ENCODE measurements around the gene CALML5.

Gene CALML5

GRCh38 chr10:5461914-5462840 is 37.2 kb downstream of the CALML5 start:
- H3K4me1 ChIP-seq (ENCODE audit: control extremely low read depth in 1 of 4, control insufficient read depth in 4 of 4, insufficient read depth in 4 of 4, low read length in 3 of 4), result peaks cover 0 to 15% (median 11%) of the 10 kb centered on the region in 4 experiments
- WGBS (ENCODE audit: insufficient coverage), result 76% methylated on average over 17 of the region's 17 CpGs
- no peaks in the 10 kb centered on the region for H3K27me3 ChIP-seq (replicated peaks in 2 of 5; ENCODE audit: control insufficient read depth in 4 of 5, insufficient read depth in 5 of 5, low read length in 4 of 5)
- no peak overlapping the region for H3K4me3 ChIP-seq (ENCODE audit: control insufficient read depth in 1 of 7, extremely low read depth in 1 of 7, insufficient read depth in 4 of 7, low read depth in 2 of 7, low read length in 6 of 7)
- peaks cover 0 to 33% (median 15%) of the 10 kb centered on the region in 4 experiments for H3K36me3 ChIP-seq (ENCODE audit: control insufficient read depth in 4 of 4, insufficient read depth in 4 of 4, low read length in 3 of 4)
- H3K9me3 ChIP-seq (ENCODE audit: control extremely low read depth in 1 of 5, control insufficient read depth in 4 of 5, insufficient read depth in 2 of 5, low read depth in 1 of 5, low read length in 4 of 5), result no peaks in the 10 kb centered on the region
- POLR2A ChIA-PET, result interaction anchor here (0.6 to 1.1 kb wide), 2 partner anchors 16 to 18 kb away, joined by 3 read pairs; no protein-coding TSS in a partner anchor
- H3K27ac ChIP-seq (ENCODE audit: insufficient read depth in 1 of 2, low read depth in 1 of 2, low read length in 2 of 2, poor library complexity in 1 of 2, severe bottlenecking in 2 of 2), result peak overlapping the region in 1 of 2 experiments; percentile 76
- DNase-seq, result peak in 2 of 3 donors; percentile 56 to 67
- CTCF ChIA-PET, result interaction anchor here (0.8 to 3.5 kb wide), 9 partner anchors 14 to 161 kb away, joined by 3 to 15 read pairs (median 3); no protein-coding TSS in a partner anchor

GRCh38 chr10:5461203-5461588 is 38.2 kb downstream of the CALML5 start:
- POLR2A ChIA-PET, result interaction anchor here (1.1 kb wide), 1 partner anchor 15 kb away, joined by 3 read pairs; no protein-coding TSS in a partner anchor
- CTCF ChIA-PET, result interaction anchor here (0.8 to 3.5 kb wide), 7 partner anchors 11 to 162 kb away, joined by 3 to 15 read pairs (median 3); no protein-coding TSS in a partner anchor
- no peak for DNase-seq
- no peaks in the 10 kb centered on the region for H3K9me3 ChIP-seq (ENCODE audit: control extremely low read depth in 1 of 5, control insufficient read depth in 4 of 5, insufficient read depth in 2 of 5, low read depth in 1 of 5, low read length in 4 of 5)
- peak overlapping the region in 1 of 2 experiments; percentile 76 for H3K27ac ChIP-seq (ENCODE audit: insufficient read depth in 1 of 2, low read depth in 1 of 2, low read length in 2 of 2, poor library complexity in 1 of 2, severe bottlenecking in 2 of 2)
- H3K4me3 ChIP-seq (ENCODE audit: control insufficient read depth in 1 of 7, extremely low read depth in 1 of 7, insufficient read depth in 4 of 7, low read depth in 2 of 7, low read length in 6 of 7), result no peak overlapping the region
- H3K27me3 ChIP-seq (replicated peaks in 2 of 5; ENCODE audit: control insufficient read depth in 4 of 5, insufficient read depth in 5 of 5, low read length in 4 of 5), result no peaks in the 10 kb centered on the region
- WGBS (ENCODE audit: insufficient coverage), result 100% methylated on average over 2 of the region's 4 CpGs
- peaks cover 1 to 41% (median 23%) of the 10 kb centered on the region in 4 experiments for H3K36me3 ChIP-seq (ENCODE audit: control insufficient read depth in 4 of 4, insufficient read depth in 4 of 4, low read length in 3 of 4)
- peaks cover 0 to 9% (median 8%) of the 10 kb centered on the region in 4 experiments for H3K4me1 ChIP-seq (ENCODE audit: control extremely low read depth in 1 of 4, control insufficient read depth in 4 of 4, insufficient read depth in 4 of 4, low read length in 3 of 4)

DNA sequence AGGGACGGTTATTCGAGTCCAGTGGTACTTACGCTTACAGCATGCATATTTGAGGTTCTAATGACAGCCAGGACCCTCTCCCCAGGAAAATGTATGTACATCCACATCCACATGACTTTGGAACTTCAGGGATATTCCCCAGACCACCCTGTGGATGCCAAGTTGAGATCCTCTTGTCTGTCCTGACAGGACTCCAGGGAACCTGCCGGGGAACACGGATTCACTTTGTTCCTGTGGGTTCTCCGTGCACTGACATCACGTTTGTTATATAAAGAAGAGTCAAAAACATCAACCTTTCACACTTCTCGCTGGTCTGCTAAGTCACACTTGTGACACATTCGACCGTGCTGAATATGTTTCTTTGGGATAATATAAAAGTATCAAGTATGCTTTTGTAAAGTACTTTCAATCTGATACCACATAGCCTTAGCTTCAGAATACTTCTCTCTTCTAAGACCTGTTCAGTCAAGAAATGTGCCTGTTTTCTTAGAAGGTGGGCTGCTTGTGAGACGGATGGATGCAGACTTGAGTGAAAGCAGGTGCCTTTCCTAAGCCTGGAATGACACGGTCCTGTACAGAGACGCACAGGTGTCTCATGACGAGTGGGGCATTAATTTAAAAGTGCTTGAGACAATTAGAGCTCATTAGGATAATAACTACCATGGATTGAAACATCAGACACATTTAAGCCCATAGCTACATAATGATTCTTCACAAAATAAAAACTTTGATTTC is 38.7 kb downstream of the CALML5 start:
- 98% methylated on average over 6 of the region's 14 CpGs for WGBS (ENCODE audit: insufficient coverage)
- H3K27me3 ChIP-seq (replicated peaks in 2 of 5; ENCODE audit: control insufficient read depth in 4 of 5, insufficient read depth in 5 of 5, low read length in 4 of 5), result no peaks in the 10 kb centered on the region
- POLR2A ChIA-PET, result no interaction called here

DNA sequence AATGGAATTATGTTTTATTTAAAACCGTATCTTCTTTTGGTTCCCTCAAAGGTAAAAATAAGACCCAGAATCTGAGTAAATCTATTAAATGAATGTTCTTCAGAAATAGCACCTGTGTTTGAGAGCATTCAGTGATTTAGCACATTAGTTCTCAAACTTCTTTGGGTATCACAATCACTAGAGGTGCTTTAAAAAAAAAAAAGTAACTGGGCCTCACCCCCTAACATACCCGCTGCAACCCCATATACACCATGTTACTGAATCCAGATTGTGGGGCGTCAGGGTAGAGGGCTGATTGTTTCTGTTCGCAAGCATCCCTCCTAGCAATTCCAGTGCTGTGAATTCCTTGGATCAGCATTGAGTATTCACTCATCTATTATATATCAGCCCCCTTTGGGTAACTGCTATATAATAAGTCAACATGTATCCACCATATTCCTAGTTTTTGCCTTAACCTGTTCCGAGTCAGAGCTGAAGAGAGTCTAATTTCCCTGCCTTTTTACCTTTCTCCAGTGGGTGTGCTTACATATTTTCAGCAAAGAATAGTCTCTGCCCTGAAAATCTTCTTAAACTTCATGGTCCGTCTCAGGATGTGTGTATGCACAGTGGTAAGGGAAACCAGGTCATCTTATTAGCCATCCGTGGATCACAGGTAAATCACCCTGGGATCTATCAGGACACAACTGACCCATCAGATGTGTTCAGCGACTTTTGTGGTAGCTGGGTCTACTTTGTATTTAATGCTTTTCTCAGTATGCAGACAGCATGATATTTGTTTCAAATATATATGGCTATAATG is 40.2 kb downstream of the CALML5 start:
- Histone ChIP-seq H3K4me1 (ENCODE audit: control extremely low read depth in 1 of 4, control insufficient read depth in 4 of 4, insufficient read depth in 4 of 4, low read length in 3 of 4) (peaks cover 0 to 9% (median 7%) of the 10 kb centered on the region in 4 experiments), H3K27me3 (replicated peaks in 2 of 5; ENCODE audit: control insufficient read depth in 4 of 5, insufficient read depth in 5 of 5, low read length in 4 of 5) (no peaks in the 10 kb centered on the region), H3K36me3 (ENCODE audit: control insufficient read depth in 4 of 4, insufficient read depth in 4 of 4, low read length in 3 of 4) (peaks cover 6 to 61% (median 39%) of the 10 kb centered on the region in 4 experiments), H3K4me3 (ENCODE audit: control insufficient read depth in 1 of 7, extremely low read depth in 1 of 7, insufficient read depth in 4 of 7, low read depth in 2 of 7, low read length in 6 of 7) (no peak overlapping the region), H3K9me3 (ENCODE audit: control extremely low read depth in 1 of 5, control insufficient read depth in 4 of 5, insufficient read depth in 2 of 5, low read depth in 1 of 5, low read length in 4 of 5) (no peaks in the 10 kb centered on the region), H3K27ac (ENCODE audit: insufficient read depth in 1 of 2, low read depth in 1 of 2, low read length in 2 of 2, poor library complexity in 1 of 2, severe bottlenecking in 2 of 2) (no peak overlapping the region)
- WGBS (ENCODE audit: insufficient coverage), result 100% methylated on average over 5 of the region's 8 CpGs
- ChIA-PET POLR2A (interaction anchor here (0.5 kb wide), 1 partner anchor 147 kb away, joined by 3 read pairs; no protein-coding TSS in a partner anchor), CTCF (no interaction called here)
- no peak for DNase-seq

More for the DNA sequence above, 38.7 kb downstream of the CALML5 start:
- H3K36me3 ChIP-seq (ENCODE audit: control insufficient read depth in 4 of 4, insufficient read depth in 4 of 4, low read length in 3 of 4), result peaks cover 3 to 46% (median 28%) of the 10 kb centered on the region in 4 experiments
- no peak for DNase-seq
- peaks cover 0 to 9% (median 7%) of the 10 kb centered on the region in 4 experiments for H3K4me1 ChIP-seq (ENCODE audit: control extremely low read depth in 1 of 4, control insufficient read depth in 4 of 4, insufficient read depth in 4 of 4, low read length in 3 of 4)
- H3K27ac ChIP-seq (ENCODE audit: insufficient read depth in 1 of 2, low read depth in 1 of 2, low read length in 2 of 2, poor library complexity in 1 of 2, severe bottlenecking in 2 of 2), result no peak overlapping the region
- CTCF ChIA-PET, result interaction anchor here (0.8 to 3.5 kb wide), 6 partner anchors 10 to 39 kb away, joined by 3 to 15 read pairs (median 3); no protein-coding TSS in a partner anchor
- H3K9me3 ChIP-seq (ENCODE audit: control extremely low read depth in 1 of 5, control insufficient read depth in 4 of 5, insufficient read depth in 2 of 5, low read depth in 1 of 5, low read length in 4 of 5), result no peaks in the 10 kb centered on the region
- H3K4me3 ChIP-seq (ENCODE audit: control insufficient read depth in 1 of 7, extremely low read depth in 1 of 7, insufficient read depth in 4 of 7, low read depth in 2 of 7, low read length in 6 of 7), result no peak overlapping the region

DNA sequence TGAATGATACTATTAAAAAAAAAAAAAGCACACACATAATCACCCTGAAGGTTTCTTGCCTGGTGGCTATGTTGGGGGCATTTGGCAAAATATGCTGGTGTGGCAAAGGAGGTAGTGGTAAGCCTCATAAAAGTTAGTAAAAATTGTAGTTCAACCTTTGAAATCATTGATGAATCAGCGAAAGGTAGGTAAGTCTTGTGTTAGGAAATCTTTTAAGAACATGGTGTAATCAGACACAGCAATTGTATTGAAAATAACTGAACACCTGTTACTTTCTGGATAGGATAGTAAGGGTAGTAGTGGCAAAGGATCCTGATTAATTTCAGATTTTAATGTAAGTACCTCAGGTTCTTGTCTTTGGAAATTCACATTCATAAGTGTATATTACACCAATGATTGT is 40.9 kb downstream of the CALML5 start:
- DNase-seq, result no peak
- H3K27me3 ChIP-seq (replicated peaks in 2 of 5; ENCODE audit: control insufficient read depth in 4 of 5, insufficient read depth in 5 of 5, low read length in 4 of 5), result no peaks in the 10 kb centered on the region
- no peak overlapping the region for H3K27ac ChIP-seq (ENCODE audit: insufficient read depth in 1 of 2, low read depth in 1 of 2, low read length in 2 of 2, poor library complexity in 1 of 2, severe bottlenecking in 2 of 2)
- H3K4me3 ChIP-seq (ENCODE audit: control insufficient read depth in 1 of 7, extremely low read depth in 1 of 7, insufficient read depth in 4 of 7, low read depth in 2 of 7, low read length in 6 of 7), result no peak overlapping the region
- POLR2A ChIA-PET, result no interaction called here
- CTCF ChIA-PET, result no interaction called here
- peaks cover 0 to 9% (median 7%) of the 10 kb centered on the region in 4 experiments for H3K4me1 ChIP-seq (ENCODE audit: control extremely low read depth in 1 of 4, control insufficient read depth in 4 of 4, insufficient read depth in 4 of 4, low read length in 3 of 4)
- H3K36me3 ChIP-seq (ENCODE audit: control insufficient read depth in 4 of 4, insufficient read depth in 4 of 4, low read length in 3 of 4), result peaks cover 8 to 68% (median 46%) of the 10 kb centered on the region in 4 experiments
- 100% methylated on average over 1 of the region's 1 CpG for WGBS (ENCODE audit: insufficient coverage)
- no peaks in the 10 kb centered on the region for H3K9me3 ChIP-seq (ENCODE audit: control extremely low read depth in 1 of 5, control insufficient read depth in 4 of 5, insufficient read depth in 2 of 5, low read depth in 1 of 5, low read length in 4 of 5)

GRCh38 chr10:5457741-5458140 is 41.6 kb downstream of the CALML5 start:
- WGBS (ENCODE audit: insufficient coverage), result 93% methylated on average over 2 of the region's 3 CpGs
- Histone ChIP-seq H3K36me3 (ENCODE audit: control insufficient read depth in 4 of 4, insufficient read depth in 4 of 4, low read length in 3 of 4) (peaks cover 13 to 74% (median 52%) of the 10 kb centered on the region in 4 experiments), H3K27ac (ENCODE audit: insufficient read depth in 1 of 2, low read depth in 1 of 2, low read length in 2 of 2, poor library complexity in 1 of 2, severe bottlenecking in 2 of 2) (no peak overlapping the region), H3K27me3 (replicated peaks in 2 of 5; ENCODE audit: control insufficient read depth in 4 of 5, insufficient read depth in 5 of 5, low read length in 4 of 5) (no peaks in the 10 kb centered on the region), H3K4me1 (ENCODE audit: control extremely low read depth in 1 of 4, control insufficient read depth in 4 of 4, insufficient read depth in 4 of 4, low read length in 3 of 4) (peaks cover 0 to 9% (median 7%) of the 10 kb centered on the region in 4 experiments), H3K4me3 (ENCODE audit: control insufficient read depth in 1 of 7, extremely low read depth in 1 of 7, insufficient read depth in 4 of 7, low read depth in 2 of 7, low read length in 6 of 7) (no peak overlapping the region), H3K9me3 (ENCODE audit: control extremely low read depth in 1 of 5, control insufficient read depth in 4 of 5, insufficient read depth in 2 of 5, low read depth in 1 of 5, low read length in 4 of 5) (no peaks in the 10 kb centered on the region)
- ChIA-PET POLR2A (no interaction called here), CTCF (no interaction called here)
- no peak for DNase-seq

Measured in common myeloid progenitor, CD34-positive (primary cell).